Measurements from ENCODE around the gene SIN3A.

DNA sequence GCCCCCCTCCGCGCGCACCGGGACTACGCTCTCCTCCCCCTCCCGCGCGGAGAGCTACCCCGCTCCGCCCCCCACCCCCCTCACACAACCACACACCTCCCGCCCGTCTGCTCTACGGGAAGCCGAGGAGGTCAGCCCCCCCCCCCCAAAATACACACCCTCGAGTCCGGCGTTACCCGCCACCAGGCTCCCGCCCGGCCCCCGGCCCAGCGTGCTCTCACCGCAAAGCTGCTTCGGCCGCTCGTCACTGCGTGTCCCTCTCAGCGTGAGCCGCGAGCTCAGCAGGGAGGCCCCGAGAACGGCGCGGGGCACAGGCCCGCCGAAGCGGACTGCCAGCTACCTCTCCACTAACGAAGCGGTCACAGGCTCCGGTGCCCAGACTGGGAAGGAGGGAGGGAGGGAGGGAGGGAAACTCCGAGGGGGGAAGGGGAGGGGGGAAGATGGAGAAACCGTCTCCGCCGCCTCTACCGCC, 252 bp downstream of the SIN3A start:
- TF ChIP-seq, protein P1, sequence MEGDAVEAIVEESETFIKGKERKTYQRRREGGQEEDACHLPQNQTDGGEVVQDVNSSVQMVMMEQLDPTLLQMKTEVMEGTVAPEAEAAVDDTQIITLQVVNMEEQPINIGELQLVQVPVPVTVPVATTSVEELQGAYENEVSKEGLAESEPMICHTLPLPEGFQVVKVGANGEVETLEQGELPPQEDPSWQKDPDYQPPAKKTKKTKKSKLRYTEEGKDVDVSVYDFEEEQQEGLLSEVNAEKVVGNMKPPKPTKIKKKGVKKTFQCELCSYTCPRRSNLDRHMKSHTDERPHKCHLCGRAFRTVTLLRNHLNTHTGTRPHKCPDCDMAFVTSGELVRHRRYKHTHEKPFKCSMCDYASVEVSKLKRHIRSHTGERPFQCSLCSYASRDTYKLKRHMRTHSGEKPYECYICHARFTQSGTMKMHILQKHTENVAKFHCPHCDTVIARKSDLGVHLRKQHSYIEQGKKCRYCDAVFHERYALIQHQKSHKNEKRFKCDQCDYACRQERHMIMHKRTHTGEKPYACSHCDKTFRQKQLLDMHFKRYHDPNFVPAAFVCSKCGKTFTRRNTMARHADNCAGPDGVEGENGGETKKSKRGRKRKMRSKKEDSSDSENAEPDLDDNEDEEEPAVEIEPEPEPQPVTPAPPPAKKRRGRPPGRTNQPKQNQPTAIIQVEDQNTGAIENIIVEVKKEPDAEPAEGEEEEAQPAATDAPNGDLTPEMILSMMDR (conservative IDR thresholded peaks at IDR 0.05; ENCODE audit: low read length), result no peak
- no peak for TF ChIP-seq EZH2phosphoT487 (IDR thresholded peaks at IDR 0.05; ENCODE audit: borderline replicate concordance)

Measured in Loucy (cell line).